Sigmoid colon (tissue), 4 donors: ENCODE results near the gene COL15A1.

Experiments
- EP300 ChIP-seq, 4 donors: sonication (generic); formaldehyde crosslinking; IDR thresholded peaks; one replicate each; pipeline ENCODE4 v1.6.1; 2017; ENCODE audit warnings: antibody characterized with exemption in 4 of 4
- POLR2A ChIP-seq, 2 donors: fragments of 450-650 bp; IDR thresholded peaks; one replicate each; pipeline ENCODE4 v1.6.1; 2016; ENCODE audit warnings: antibody characterized with exemption in 2 of 2, mild to moderate bottlenecking in 2 of 2, moderate library complexity in 2 of 2
- POLR2AphosphoS5 ChIP-seq, 4 donors: sonication (generic); formaldehyde crosslinking; IDR thresholded peaks; one replicate each; pipeline ENCODE4 v1.6.1; 2017; ENCODE audit warnings: antibody characterized with exemption in 4 of 4
- TF ChIP-seq, protein P1 (sequence below), 4 experiments: fragments of 450-650 bp in 3 of 4; fragments of 200-600 bp in 1 of 4; IDR thresholded peaks; one replicate each; pipeline ENCODE4 v1.5.1; 2016 to 2019; ENCODE audit warnings: antibody characterized with exemption in 4 of 4, mild to moderate bottlenecking in 3 of 4, moderate library complexity in 2 of 4

DNA sequence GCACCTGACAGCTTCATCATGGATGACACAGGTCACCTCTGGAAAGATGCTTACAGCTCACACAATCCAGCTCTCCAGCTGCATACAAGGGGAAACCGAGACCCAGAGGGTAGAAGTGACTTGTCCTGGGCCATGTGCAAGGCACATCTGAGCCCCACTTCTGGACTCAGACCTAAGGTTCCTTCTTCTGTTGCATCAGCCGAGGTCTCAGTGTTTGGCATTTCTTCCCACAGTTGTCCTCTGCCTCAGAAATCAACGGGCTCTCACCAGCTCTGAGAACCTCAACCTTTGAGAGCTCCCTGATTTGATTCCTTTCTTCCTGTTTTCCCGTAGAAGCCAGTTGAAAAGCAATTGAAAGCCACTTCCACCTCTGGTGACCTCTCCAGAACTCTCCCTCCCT lies 38.7 kb upstream of the COL15A1 start:
- TF ChIP-seq, protein P1, sequence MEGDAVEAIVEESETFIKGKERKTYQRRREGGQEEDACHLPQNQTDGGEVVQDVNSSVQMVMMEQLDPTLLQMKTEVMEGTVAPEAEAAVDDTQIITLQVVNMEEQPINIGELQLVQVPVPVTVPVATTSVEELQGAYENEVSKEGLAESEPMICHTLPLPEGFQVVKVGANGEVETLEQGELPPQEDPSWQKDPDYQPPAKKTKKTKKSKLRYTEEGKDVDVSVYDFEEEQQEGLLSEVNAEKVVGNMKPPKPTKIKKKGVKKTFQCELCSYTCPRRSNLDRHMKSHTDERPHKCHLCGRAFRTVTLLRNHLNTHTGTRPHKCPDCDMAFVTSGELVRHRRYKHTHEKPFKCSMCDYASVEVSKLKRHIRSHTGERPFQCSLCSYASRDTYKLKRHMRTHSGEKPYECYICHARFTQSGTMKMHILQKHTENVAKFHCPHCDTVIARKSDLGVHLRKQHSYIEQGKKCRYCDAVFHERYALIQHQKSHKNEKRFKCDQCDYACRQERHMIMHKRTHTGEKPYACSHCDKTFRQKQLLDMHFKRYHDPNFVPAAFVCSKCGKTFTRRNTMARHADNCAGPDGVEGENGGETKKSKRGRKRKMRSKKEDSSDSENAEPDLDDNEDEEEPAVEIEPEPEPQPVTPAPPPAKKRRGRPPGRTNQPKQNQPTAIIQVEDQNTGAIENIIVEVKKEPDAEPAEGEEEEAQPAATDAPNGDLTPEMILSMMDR (IDR thresholded peaks at IDR 0.05): no peak
- TF ChIP-seq POLR2AphosphoS5 (IDR thresholded peaks at IDR 0.05) (no peak), POLR2A (IDR thresholded peaks at IDR 0.05) (no peak), EP300 (IDR thresholded peaks at IDR 0.05) (no peak)
